Left ventricle myocardium inferior (tissue), 1 donor: ENCODE data around the gene XRCC5. TPM values are rescaled to one million over a fixed set of nuclear protein-coding genes. Genes with fewer than 3 reads are reported as not detected.

Source experiments
- DNase-seq: peaks from one replicate; pipeline ENCODE4 v3.0.0-alpha.2; 2020
- H3K27ac ChIP-seq: fragments of 200-600 bp; replicated peaks from 2 replicates; pipeline ENCODE4 v1.8.0; 2021
- H3K27me3 ChIP-seq: fragments of 200-600 bp; 2 replicates; pipeline ENCODE4 v1.8.0; 2021; ENCODE audit warnings: low read depth
- H3K36me3 ChIP-seq: fragments of 200-600 bp; 2 replicates; pipeline ENCODE4 v1.8.0; 2021
- H3K4me1 ChIP-seq: fragments of 200-600 bp; 2 replicates; pipeline ENCODE4 v1.8.0; 2021
- H3K4me3 ChIP-seq: fragments of 200-600 bp; 2 replicates; pipeline ENCODE4 v1.8.0; 2021; ENCODE audit warnings: mild to moderate bottlenecking, moderate library complexity
- H3K9me3 ChIP-seq: fragments of 200-600 bp; replicated peaks from 2 replicates; pipeline ENCODE4 v1.8.0; 2021
- CTCF ChIP-seq: fragments of 200-600 bp; IDR thresholded peaks from 2 replicates; pipeline ENCODE4 v1.8.0; 2021; ENCODE audit warnings: antibody characterized with exemption, mild to moderate bottlenecking, borderline replicate concordance
- intact Hi-C: fragments of 100-400 bp; cut with micrococcal nuclease; formaldehyde crosslinking; loops from one replicate; pipeline ENCODE4 v1.11.0; 2022
- long read RNA-seq: library from polyadenylated mRNA; unstranded; transcript quantifications from one replicate; pipeline ENCODE4 v2.0.0, GENCODE V29; 2021
- total RNA-seq: library from RNA; stranded (reverse); fragmentation: NEBNext Ultra II Directional; extraction: Animal tissue kit (Norgen Biotek cat#: 25700); gene quantifications from one replicate; pipeline ENCODE4 v1.2.1, GENCODE V29; 2021
- donor health status: DM: no; HTN: yes; CAD: no; lungs with severe emphysema.

The XRCC5 gene
- total RNA-seq: 110 TPM
- long read RNA-seq, transcript XRCC5-201 (21 exons, 3,428 nt): major isoform, 175 of 189 reads
- long read RNA-seq, partial matches to known transcripts: 8 of 189 reads
- long read RNA-seq, other reads (novel, unspliced or antisense): 6 of 189 reads

GRCh38 chr2:216108967-216109921 lies at the start of gene XRCC5:
Gene XRCC5 (plus strand): TSS chr2:216109348. CDS start chr2:216109437, 89 bp downstream.
- intact Hi-C loops: no loop called here
- peak; percentile 96 for DNase-seq
- Histone ChIP-seq H3K27me3 (no peaks in the 10 kb centered on the region), H3K36me3 (peaks cover 29% of the 10 kb centered on the region), H3K4me1 (peaks cover 55% of the 10 kb centered on the region), H3K27ac (peak within 1 kb of the TSS; percentile 91), H3K9me3 (no peaks in the 10 kb centered on the region), H3K4me3 (peak within 1 kb of the TSS; percentile 87)
- TF ChIP-seq CTCF: no peak

DNA sequence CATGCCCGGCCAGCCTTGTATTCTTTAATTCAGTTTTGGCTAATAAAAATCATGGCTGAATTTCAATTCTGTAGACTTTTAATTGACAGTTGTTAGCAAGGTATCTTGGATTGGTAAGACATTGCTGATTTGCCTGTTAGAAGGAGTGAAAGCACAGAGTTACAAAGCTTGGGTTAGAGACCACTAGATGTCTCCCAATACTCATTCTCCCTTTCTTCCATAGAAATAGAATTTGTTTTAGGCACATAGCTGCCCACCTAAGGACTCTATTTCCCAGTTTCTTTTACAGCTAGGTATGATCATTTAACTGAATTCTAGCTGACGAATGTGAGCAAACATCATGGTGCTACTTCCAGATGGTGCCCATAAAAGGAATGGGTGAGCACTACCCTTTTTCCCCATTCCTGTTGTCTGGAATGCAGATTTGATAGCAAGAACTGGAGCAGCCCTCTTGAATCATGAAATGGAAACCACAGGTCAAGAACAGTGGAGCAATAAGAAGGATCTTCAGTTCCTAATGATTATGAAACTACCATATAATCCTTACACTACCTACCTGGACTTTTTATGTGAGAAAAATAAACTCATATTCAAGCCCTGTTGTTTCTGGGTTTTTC lies 45.0 kb upstream of the XRCC5 start:
- peaks cover 31% of the 10 kb centered on the region for H3K36me3 ChIP-seq
- no peak overlapping the region for H3K4me3 ChIP-seq
- H3K9me3 ChIP-seq: no peaks in the 10 kb centered on the region
- intact Hi-C loops: no loop called here
- no peaks in the 10 kb centered on the region for H3K4me1 ChIP-seq
- peak; percentile 29 for TF ChIP-seq CTCF
- no peaks in the 10 kb centered on the region for H3K27me3 ChIP-seq
- H3K27ac ChIP-seq: no peak overlapping the region
- DNase-seq: no peak

- TF ChIP-seq CTCF: no peak
- intact Hi-C loops: no loop called here
Observed at GRCh38 chr2:216064665-216065064, 44.5 kb upstream of the XRCC5 start.

DNA sequence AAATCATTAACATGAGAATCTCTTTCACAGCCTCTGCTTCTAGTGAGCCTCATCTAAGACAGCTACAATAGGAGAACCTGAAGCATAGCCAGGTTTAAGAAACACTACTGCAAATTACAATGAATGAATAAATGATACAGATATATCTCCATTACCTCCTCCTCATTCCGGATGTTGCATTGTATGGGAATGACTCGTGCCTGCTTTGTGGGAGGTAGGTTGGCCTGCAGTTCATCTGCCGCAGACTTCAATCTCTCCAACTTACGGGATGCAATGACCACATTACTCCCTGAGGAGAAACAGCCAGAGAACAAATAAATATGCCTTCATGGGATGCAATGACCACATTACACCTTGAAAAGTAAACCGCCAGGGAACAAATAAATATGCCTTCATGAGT lies 42.9 kb upstream of the XRCC5 start:
- intact Hi-C loops: no loop called here
- no peak overlapping the region for H3K27ac ChIP-seq
- TF ChIP-seq CTCF: no peak
- H3K4me1 ChIP-seq: no peaks in the 10 kb centered on the region
- no peaks in the 10 kb centered on the region for H3K9me3 ChIP-seq
- no peaks in the 10 kb centered on the region for H3K27me3 ChIP-seq
- H3K4me3 ChIP-seq: no peak overlapping the region
- DNase-seq: no peak
- H3K36me3 ChIP-seq: peaks cover 25% of the 10 kb centered on the region

More at GRCh38 chr2:216064665-216065064, 44.5 kb upstream of the XRCC5 start:
- Histone ChIP-seq H3K27me3 (no peaks in the 10 kb centered on the region), H3K9me3 (no peaks in the 10 kb centered on the region), H3K4me1 (no peaks in the 10 kb centered on the region), H3K27ac (no peak overlapping the region), H3K36me3 (peaks cover 25% of the 10 kb centered on the region), H3K4me3 (no peak overlapping the region)
- no peak for DNase-seq

GRCh38 chr2:216069028-216069427 lies 40.1 kb upstream of the XRCC5 start:
- Histone ChIP-seq H3K4me1 (no peaks in the 10 kb centered on the region), H3K27me3 (no peaks in the 10 kb centered on the region), H3K9me3 (no peaks in the 10 kb centered on the region), H3K4me3 (no peak overlapping the region), H3K36me3 (peaks cover 30% of the 10 kb centered on the region), H3K27ac (no peak overlapping the region)
- intact Hi-C loops: no loop called here
- no peak for DNase-seq
- no peak for TF ChIP-seq CTCF
